ENCODE measurements around the gene IL20RA. TPM values are rescaled to one million over a fixed set of nuclear protein-coding genes. Genes with fewer than 3 reads are reported as not detected.

Gene IL20RA
- total and polyA plus RNA-seq, 2 experiments from 2014 or later = 0.71 to 0.86 TPM

DNA sequence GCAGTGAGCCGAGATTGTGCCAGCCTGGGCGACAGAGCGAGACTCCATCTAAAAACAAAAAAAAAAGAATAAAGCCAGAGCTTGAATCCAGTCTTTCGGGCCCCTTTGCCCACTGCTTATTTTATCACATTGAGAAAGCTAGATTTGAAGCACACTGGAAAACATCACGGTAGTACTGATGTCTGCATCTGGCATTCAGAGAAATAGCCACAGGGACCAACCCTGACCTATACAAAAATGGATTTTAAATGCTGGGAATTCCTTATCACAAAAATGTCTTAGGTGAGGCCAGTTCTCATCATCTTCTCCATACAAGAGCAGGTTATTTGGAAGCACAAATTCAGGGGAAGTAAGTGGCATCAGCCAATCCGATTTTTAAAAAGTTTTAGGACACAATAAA is 73.2 kb downstream of the IL20RA start:
- no peak overlapping the region for H3K27ac ChIP-seq
- DNase-seq (ENCODE audit: low read depth in 1 of 2, low spot score in 1 of 2) = no peak
- no peaks in the 10 kb centered on the region for H3K9me3 ChIP-seq (ENCODE audit: low read depth)
- H3K4me1 ChIP-seq (ENCODE audit: low read depth) = no peaks in the 10 kb centered on the region
- TF ChIP-seq, protein P1, sequence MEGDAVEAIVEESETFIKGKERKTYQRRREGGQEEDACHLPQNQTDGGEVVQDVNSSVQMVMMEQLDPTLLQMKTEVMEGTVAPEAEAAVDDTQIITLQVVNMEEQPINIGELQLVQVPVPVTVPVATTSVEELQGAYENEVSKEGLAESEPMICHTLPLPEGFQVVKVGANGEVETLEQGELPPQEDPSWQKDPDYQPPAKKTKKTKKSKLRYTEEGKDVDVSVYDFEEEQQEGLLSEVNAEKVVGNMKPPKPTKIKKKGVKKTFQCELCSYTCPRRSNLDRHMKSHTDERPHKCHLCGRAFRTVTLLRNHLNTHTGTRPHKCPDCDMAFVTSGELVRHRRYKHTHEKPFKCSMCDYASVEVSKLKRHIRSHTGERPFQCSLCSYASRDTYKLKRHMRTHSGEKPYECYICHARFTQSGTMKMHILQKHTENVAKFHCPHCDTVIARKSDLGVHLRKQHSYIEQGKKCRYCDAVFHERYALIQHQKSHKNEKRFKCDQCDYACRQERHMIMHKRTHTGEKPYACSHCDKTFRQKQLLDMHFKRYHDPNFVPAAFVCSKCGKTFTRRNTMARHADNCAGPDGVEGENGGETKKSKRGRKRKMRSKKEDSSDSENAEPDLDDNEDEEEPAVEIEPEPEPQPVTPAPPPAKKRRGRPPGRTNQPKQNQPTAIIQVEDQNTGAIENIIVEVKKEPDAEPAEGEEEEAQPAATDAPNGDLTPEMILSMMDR (IDR thresholded peaks at IDR 0.05; ENCODE audit: low read depth, low read length) = no peak
- no peaks in the 10 kb centered on the region for H3K27me3 ChIP-seq
- H3K36me3 ChIP-seq = no peaks in the 10 kb centered on the region
- H3K4me3 ChIP-seq = no peak overlapping the region

DNA sequence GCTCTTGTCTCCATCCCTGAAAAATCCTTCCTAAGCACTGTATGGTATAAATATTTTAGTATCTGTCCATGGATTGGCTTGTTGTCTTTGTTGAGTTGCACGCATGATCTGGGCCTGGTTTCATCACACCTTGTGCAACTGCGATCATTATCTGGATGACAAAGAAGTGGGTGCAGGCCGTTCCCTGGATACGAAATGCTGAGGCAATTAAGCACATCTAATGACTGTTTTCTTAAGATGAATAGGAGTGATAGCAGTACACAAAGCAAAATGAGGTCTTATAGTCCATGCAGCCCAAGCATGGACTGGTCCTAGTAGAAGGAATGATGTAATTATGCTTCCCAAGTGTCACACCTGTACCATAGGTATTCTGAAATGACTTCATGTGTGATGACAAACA is 74.8 kb downstream of the IL20RA start:
- H3K36me3 ChIP-seq = no peaks in the 10 kb centered on the region
- peaks cover 3% of the 10 kb centered on the region for H3K4me1 ChIP-seq (ENCODE audit: low read depth)
- no peaks in the 10 kb centered on the region for H3K27me3 ChIP-seq
- no peaks in the 10 kb centered on the region for H3K9me3 ChIP-seq (ENCODE audit: low read depth)
- H3K4me3 ChIP-seq = no peak overlapping the region
- H3K27ac ChIP-seq = peak overlapping the region; percentile 59
- DNase-seq (ENCODE audit: low read depth in 1 of 2, low spot score in 1 of 2) = no peak
- TF ChIP-seq, protein P1 (IDR thresholded peaks at IDR 0.05; ENCODE audit: low read depth, low read length) = no peak

DNA sequence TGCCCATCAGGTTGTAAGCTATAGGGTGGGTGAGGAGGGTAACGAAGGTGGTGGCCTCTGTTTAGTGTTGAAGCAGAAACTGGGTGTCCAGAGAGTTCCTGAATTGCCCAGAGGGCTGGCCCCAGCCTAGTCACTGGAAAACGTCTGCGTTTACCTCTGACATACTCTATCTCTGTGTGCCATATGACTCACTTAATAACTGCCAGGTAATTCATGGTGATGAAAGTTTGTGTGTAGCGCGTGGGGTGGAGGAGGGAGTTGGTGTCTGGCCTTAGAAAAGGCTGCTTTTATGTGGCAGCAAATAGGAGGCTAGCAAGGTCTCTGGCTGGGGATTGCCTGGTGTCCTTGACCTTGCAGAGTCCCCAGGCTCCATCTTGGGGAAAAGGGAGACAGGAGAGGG is 75.3 kb downstream of the IL20RA start:
- no peak overlapping the region for H3K4me3 ChIP-seq
- H3K27me3 ChIP-seq = no peaks in the 10 kb centered on the region
- no peaks in the 10 kb centered on the region for H3K36me3 ChIP-seq
- H3K4me1 ChIP-seq (ENCODE audit: low read depth) = peaks cover 8% of the 10 kb centered on the region
- peak overlapping the region; percentile 59 for H3K27ac ChIP-seq
- peak in 1 of 2 donors; percentile 67 for DNase-seq (ENCODE audit: low read depth in 1 of 2, low spot score in 1 of 2)
- TF ChIP-seq, protein P1 (IDR thresholded peaks at IDR 0.05; ENCODE audit: low read depth, low read length) = no peak
- H3K9me3 ChIP-seq (ENCODE audit: low read depth) = no peaks in the 10 kb centered on the region

DNA sequence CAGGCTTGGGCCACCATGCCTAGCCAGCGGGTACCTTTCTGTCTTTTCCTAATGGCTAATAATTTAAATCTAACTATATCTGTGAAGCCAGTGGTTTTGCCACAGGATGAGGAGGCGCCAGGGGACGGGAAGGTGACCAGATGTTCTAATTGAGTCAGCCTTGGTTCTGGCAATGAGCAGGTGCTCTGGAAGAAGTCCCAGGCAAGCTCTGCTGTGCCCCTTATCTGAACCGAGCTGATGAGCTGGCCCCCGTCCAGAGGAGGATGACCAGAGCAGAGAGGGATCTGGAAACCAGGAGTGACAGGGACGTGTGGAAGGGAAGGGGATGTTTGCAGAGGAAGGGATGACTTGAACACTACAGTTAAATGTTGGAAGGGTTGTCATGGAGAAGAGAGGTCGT is 75.9 kb downstream of the IL20RA start:
- no peaks in the 10 kb centered on the region for H3K9me3 ChIP-seq (ENCODE audit: low read depth)
- no peaks in the 10 kb centered on the region for H3K36me3 ChIP-seq
- peaks cover 14% of the 10 kb centered on the region for H3K4me1 ChIP-seq (ENCODE audit: low read depth)
- TF ChIP-seq, protein P1 (IDR thresholded peaks at IDR 0.05; ENCODE audit: low read depth, low read length) = no peak
- H3K27me3 ChIP-seq = no peaks in the 10 kb centered on the region
- H3K4me3 ChIP-seq = no peak overlapping the region
- peak in 1 of 2 donors; percentile 30 for DNase-seq (ENCODE audit: low read depth in 1 of 2, low spot score in 1 of 2)
- peak overlapping the region; percentile 59 for H3K27ac ChIP-seq

DNA sequence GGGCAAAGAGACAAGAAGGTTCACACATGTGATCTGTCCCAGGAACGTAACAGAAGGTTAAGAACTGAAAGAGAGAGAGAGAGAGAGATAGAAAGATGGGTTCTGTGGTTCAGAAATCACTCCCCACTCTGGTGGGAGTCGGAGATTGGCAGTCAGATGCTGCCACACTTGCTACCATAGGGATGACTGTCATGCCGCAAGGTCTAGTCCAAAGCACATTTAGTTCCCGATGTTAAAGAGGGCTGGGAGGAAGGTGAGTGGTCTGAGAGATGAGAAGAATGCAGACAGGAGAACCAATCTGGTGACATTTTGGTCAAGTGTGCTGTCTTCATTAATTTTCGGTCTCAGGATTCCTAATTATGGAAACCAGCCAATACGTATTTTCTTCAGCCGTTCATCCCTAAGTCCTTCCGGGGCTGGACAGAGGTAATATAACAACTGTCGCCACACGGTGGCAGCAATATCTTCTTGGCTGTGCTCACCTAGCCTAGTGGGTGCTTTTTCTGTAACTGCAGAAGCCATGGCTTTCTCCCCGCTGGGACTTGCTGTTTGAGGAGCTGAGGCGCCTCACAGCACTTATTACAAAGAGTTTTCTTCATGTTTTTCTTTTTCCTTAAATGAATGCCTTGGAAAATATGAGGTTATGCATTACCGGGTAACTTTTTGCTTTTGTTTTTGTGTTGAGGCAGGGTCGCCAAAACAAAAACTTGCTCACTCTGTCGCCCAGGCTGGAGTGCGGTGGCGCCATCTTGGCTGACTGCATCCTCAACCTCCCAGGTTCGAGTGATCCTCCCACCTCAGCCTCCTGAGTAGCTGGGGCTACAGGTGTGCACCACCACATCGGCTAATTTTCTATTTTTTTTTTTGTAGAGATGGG is 76.7 kb downstream of the IL20RA start:
- Histone ChIP-seq H3K4me1 (ENCODE audit: low read depth) (peaks cover 21% of the 10 kb centered on the region), H3K4me3 (no peak overlapping the region), H3K27ac (no peak overlapping the region), H3K27me3 (no peaks in the 10 kb centered on the region), H3K36me3 (no peaks in the 10 kb centered on the region), H3K9me3 (ENCODE audit: low read depth) (no peaks in the 10 kb centered on the region)
- peak; percentile 77 to 85 for DNase-seq (ENCODE audit: low read depth in 1 of 2, low spot score in 1 of 2)
- TF ChIP-seq, protein P1 (IDR thresholded peaks at IDR 0.05; ENCODE audit: low read depth, low read length) = peak; percentile 65

Data from cardiac muscle cell (in vitro differentiated cells and primary cell).